Ecto neural progenitor cell (in vitro differentiated cells): ENCODE measurements around the gene DNAJA1.
"Not testable (repeated sequence)": the region's sequence is repeated elsewhere in the genome, so short reads cannot be mapped to it uniquely, and the experiment has no call there.

Experiments
- DNase-seq: peaks from one replicate; pipeline ENCODE4 v3.0.0-alpha.2; 2018; ENCODE audit warnings: low spot score

Gene DNAJA1

GRCh38 chr9:33024966-33025571 lies at the start of gene DNAJA1:
Gene DNAJA1, plus strand, starts transcription at chr9:33025273. Its CDS starts 1,212 bp downstream, at chr9:33026485.
- peak; percentile 97 for DNase-seq

GRCh38 chr9:32978051-32978450 lies 47.0 kb upstream of the DNAJA1 start:
- DNase-seq = no peak

GRCh38 chr9:32986971-32987370 lies 38.1 kb upstream of the DNAJA1 start:
- DNase-seq = no peak

GRCh38 chr9:32989660-32990059 lies 35.4 kb upstream of the DNAJA1 start:
- no peak for DNase-seq

- DNase-seq = no peak
These were observed 33.0 kb upstream of the DNAJA1 start for GRCh38 chr9:32991897-32992594.

GRCh38 chr9:32992595-32993238 lies 32.4 kb upstream of the DNAJA1 start:
- DNase-seq = no peak

GRCh38 chr9:33000682-33001055 lies 24.4 kb upstream of the DNAJA1 start:
- DNase-seq = not testable (repeated sequence)

GRCh38 chr9:33005335-33005734 lies 19.7 kb upstream of the DNAJA1 start:
- not testable (repeated sequence) for DNase-seq

GRCh38 chr9:33007755-33008154 lies 17.3 kb upstream of the DNAJA1 start:
- no peak for DNase-seq

GRCh38 chr9:33011831-33012230 lies 13.2 kb upstream of the DNAJA1 start:
- DNase-seq = no peak

GRCh38 chr9:33012328-33013069 lies 12.6 kb upstream of the DNAJA1 start:
- DNase-seq = no peak

- no peak for DNase-seq
These were observed 11.0 kb upstream of the DNAJA1 start for GRCh38 chr9:33013962-33014664.

- no peak for DNase-seq
These were observed 10.4 kb upstream of the DNAJA1 start for GRCh38 chr9:33014665-33015014.

GRCh38 chr9:33017283-33018041 lies 7.6 kb upstream of the DNAJA1 start:
- no peak for DNase-seq

- DNase-seq = no peak
These were observed 5.3 kb upstream of the DNAJA1 start for GRCh38 chr9:33019797-33020196.

GRCh38 chr9:33022303-33022702 lies 2.8 kb upstream of the DNAJA1 start:
- DNase-seq = no peak

- DNase-seq = no peak
These were observed 2.3 kb upstream of the DNAJA1 start for GRCh38 chr9:33022755-33023154.

- no peak for DNase-seq
These were observed 1.4 kb upstream of the DNAJA1 start for GRCh38 chr9:33023661-33024060.

GRCh38 chr9:33024126-33024965 lies 727 bp upstream of the DNAJA1 start:
- DNase-seq = no peak

GRCh38 chr9:33025572-33026342 lies 684 bp downstream of the DNAJA1 start:
- DNase-seq = peak; percentile 82
